Activated naive CD8-positive, alpha-beta T cell treated with anti-CD3 and anti-CD28 coated beads for 36 hours (primary cell): ENCODE measurements around the gene ANKAR. TPM values are rescaled to one million over a fixed set of nuclear protein-coding genes. Genes with fewer than 3 reads are reported as not detected.
"Not testable (repeated sequence)": the region's sequence is repeated elsewhere in the genome, so short reads cannot be mapped to it uniquely, and the experiment has no call there.

Experiments used
- DNase-seq: peaks from one replicate; pipeline ENCODE4 v3.0.0; 2021
- H3K27ac Mint-ChIP-seq: one replicate; pipeline ENCODE4 v1.8.0; 2022; ENCODE audit warnings: mild to moderate bottlenecking, moderate library complexity, mixed read lengths
- H3K27me3 Mint-ChIP-seq: one replicate; pipeline ENCODE4 v1.8.0; 2022; ENCODE audit warnings: mild to moderate bottlenecking, mixed read lengths
- H3K36me3 Mint-ChIP-seq: one replicate; pipeline ENCODE4 v1.8.0; 2021; ENCODE audit warnings: mild to moderate bottlenecking, mixed read lengths
- H3K4me1 Mint-ChIP-seq: one replicate; pipeline ENCODE4 v1.8.0; 2021; ENCODE audit warnings: mixed read lengths
- H3K4me3 Mint-ChIP-seq: one replicate; pipeline ENCODE4 v1.8.0; 2022; ENCODE audit warnings: mild to moderate bottlenecking, moderate library complexity, mixed read lengths
- H3K9me3 Mint-ChIP-seq: one replicate; pipeline ENCODE4 v1.8.0; 2022; ENCODE audit warnings: mixed read lengths
- total RNA-seq, 2 experiments: library from RNA; stranded (reverse); gene quantifications; one replicate each; pipeline ENCODE4 v1.2.3, GENCODE V29; 2021

The ANKAR gene
- total RNA-seq, 2 experiments from 2014 or later = 2.4 TPM

- peak overlapping the region; percentile 49 for H3K27ac Mint-ChIP-seq
- H3K27me3 Mint-ChIP-seq = no peaks in the 10 kb centered on the region
- peaks cover 13% of the 10 kb centered on the region for H3K9me3 Mint-ChIP-seq
- H3K36me3 Mint-ChIP-seq = peaks cover 39% of the 10 kb centered on the region
- DNase-seq = no peak
- no peak overlapping the region for H3K4me3 Mint-ChIP-seq
- peaks cover 45% of the 10 kb centered on the region for H3K4me1 Mint-ChIP-seq
Measured at GRCh38 chr2:189681203-189681602, 6.7 kb downstream of the ANKAR start.

GRCh38 chr2:189681903-189682302, 7.4 kb downstream of the ANKAR start:
- H3K27me3 Mint-ChIP-seq = no peaks in the 10 kb centered on the region
- H3K4me1 Mint-ChIP-seq = peaks cover 45% of the 10 kb centered on the region
- peaks cover 34% of the 10 kb centered on the region for H3K36me3 Mint-ChIP-seq
- H3K27ac Mint-ChIP-seq = no peak overlapping the region
- H3K9me3 Mint-ChIP-seq = peaks cover 13% of the 10 kb centered on the region
- DNase-seq = no peak
- H3K4me3 Mint-ChIP-seq = no peak overlapping the region

- H3K9me3 Mint-ChIP-seq = peaks cover 10% of the 10 kb centered on the region
- no peak for DNase-seq
- peaks cover 45% of the 10 kb centered on the region for H3K4me1 Mint-ChIP-seq
- H3K4me3 Mint-ChIP-seq = no peak overlapping the region
- H3K36me3 Mint-ChIP-seq = peaks cover 21% of the 10 kb centered on the region
- no peaks in the 10 kb centered on the region for H3K27me3 Mint-ChIP-seq
- no peak overlapping the region for H3K27ac Mint-ChIP-seq
Measured at GRCh38 chr2:189683348-189683747, 8.9 kb downstream of the ANKAR start.

DNA sequence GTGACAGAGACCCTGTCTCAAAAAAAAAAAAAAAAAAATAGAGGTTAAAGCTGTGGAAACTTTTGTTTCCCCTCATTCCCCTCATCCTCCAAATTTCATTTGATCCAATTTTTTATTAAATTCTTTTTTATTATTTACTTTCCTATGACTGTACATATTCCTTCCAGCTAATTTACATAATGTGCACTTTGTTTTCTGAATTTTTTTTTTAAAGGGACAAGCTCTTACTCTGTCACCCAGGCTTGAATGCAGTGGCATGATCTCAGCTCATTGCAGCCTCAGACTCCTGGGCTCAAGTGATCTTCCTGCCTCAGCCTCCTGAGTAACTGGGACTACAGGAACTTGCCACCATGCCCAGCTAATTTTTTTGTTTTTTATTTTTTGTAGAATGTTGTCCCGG, 10.3 kb downstream of the ANKAR start:
- H3K9me3 Mint-ChIP-seq = peaks cover 5% of the 10 kb centered on the region
- peaks cover 11% of the 10 kb centered on the region for H3K36me3 Mint-ChIP-seq
- no peak for DNase-seq
- peaks cover 38% of the 10 kb centered on the region for H3K4me1 Mint-ChIP-seq
- H3K4me3 Mint-ChIP-seq = no peak overlapping the region
- no peak overlapping the region for H3K27ac Mint-ChIP-seq
- no peaks in the 10 kb centered on the region for H3K27me3 Mint-ChIP-seq

- Mint-ChIP-seq H3K4me3 (no peak overlapping the region), H3K27ac (no peak overlapping the region), H3K27me3 (no peaks in the 10 kb centered on the region), H3K9me3 (peaks cover 1% of the 10 kb centered on the region), H3K4me1 (peaks cover 30% of the 10 kb centered on the region), H3K36me3 (peaks cover 9% of the 10 kb centered on the region)
- DNase-seq = no peak
Measured at GRCh38 chr2:189685540-189686229, 11.2 kb downstream of the ANKAR start.

- not testable (repeated sequence) for H3K27ac Mint-ChIP-seq, H3K36me3 Mint-ChIP-seq, H3K4me3 Mint-ChIP-seq, DNase-seq, H3K27me3 Mint-ChIP-seq, H3K9me3 Mint-ChIP-seq
- H3K4me1 Mint-ChIP-seq = peaks cover 22% of the 10 kb centered on the region
Measured at GRCh38 chr2:189687796-189688195, 13.3 kb downstream of the ANKAR start.

DNA sequence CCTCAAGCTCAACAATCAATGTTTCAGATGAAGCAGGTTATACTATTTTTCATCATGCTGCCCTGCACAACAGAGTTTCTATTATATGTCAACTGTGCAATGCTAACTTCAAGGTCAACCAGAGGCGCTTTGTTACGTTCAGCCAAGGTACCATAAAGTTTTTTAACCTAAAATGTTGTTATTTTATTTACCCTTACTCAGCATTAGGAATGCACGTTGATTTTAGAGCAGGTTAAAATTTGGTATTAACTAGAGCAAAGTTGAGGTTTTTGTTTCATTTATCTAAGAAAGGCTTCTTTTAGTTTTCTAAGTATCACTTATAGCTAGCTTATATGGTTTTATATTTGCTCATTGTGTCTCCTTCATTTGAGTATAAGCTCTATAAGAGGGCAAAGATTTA, 21.8 kb downstream of the ANKAR start:
- Mint-ChIP-seq H3K4me3 (no peak overlapping the region), H3K4me1 (no peaks in the 10 kb centered on the region), H3K36me3 (no peaks in the 10 kb centered on the region), H3K27me3 (no peaks in the 10 kb centered on the region), H3K27ac (no peak overlapping the region), H3K9me3 (no peaks in the 10 kb centered on the region)
- DNase-seq = no peak

GRCh38 chr2:189698020-189698887, 23.8 kb downstream of the ANKAR start:
- Mint-ChIP-seq H3K27me3 (no peaks in the 10 kb centered on the region), H3K4me3 (peak overlapping the region; percentile 14), H3K36me3 (no peaks in the 10 kb centered on the region), H3K4me1 (no peaks in the 10 kb centered on the region), H3K27ac (no peak overlapping the region), H3K9me3 (no peaks in the 10 kb centered on the region)
- no peak for DNase-seq

- no peak for DNase-seq
- no peaks in the 10 kb centered on the region for H3K4me1 Mint-ChIP-seq
- no peak overlapping the region for H3K27ac Mint-ChIP-seq
- no peak overlapping the region for H3K4me3 Mint-ChIP-seq
- H3K27me3 Mint-ChIP-seq = no peaks in the 10 kb centered on the region
- no peaks in the 10 kb centered on the region for H3K36me3 Mint-ChIP-seq
- no peaks in the 10 kb centered on the region for H3K9me3 Mint-ChIP-seq
Measured at GRCh38 chr2:189700681-189701080, 26.2 kb downstream of the ANKAR start.

DNA sequence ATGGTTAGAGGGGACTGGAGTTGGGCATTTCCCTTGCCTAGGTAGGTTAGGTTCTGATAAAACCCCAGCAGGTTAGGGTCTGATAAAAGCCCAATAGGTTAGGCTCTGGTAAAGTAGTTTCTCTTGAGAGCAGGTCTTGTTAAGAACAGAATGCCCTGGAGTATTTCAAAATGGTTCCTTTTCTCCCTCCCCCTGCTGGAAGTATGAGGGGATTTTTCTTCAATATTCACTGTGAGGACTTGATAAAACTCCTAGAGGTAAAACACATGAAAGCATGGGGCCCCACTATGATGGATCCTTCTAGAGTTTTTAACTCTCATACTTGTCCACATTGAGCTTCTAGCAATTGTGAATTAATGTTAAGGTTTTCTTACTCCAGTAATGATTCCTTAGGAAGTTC, 27.6 kb downstream of the ANKAR start:
- H3K27ac Mint-ChIP-seq = no peak overlapping the region
- H3K36me3 Mint-ChIP-seq = peaks cover 2% of the 10 kb centered on the region
- no peak overlapping the region for H3K4me3 Mint-ChIP-seq
- no peaks in the 10 kb centered on the region for H3K27me3 Mint-ChIP-seq
- H3K9me3 Mint-ChIP-seq = no peaks in the 10 kb centered on the region
- DNase-seq = no peak
- H3K4me1 Mint-ChIP-seq = no peaks in the 10 kb centered on the region

DNA sequence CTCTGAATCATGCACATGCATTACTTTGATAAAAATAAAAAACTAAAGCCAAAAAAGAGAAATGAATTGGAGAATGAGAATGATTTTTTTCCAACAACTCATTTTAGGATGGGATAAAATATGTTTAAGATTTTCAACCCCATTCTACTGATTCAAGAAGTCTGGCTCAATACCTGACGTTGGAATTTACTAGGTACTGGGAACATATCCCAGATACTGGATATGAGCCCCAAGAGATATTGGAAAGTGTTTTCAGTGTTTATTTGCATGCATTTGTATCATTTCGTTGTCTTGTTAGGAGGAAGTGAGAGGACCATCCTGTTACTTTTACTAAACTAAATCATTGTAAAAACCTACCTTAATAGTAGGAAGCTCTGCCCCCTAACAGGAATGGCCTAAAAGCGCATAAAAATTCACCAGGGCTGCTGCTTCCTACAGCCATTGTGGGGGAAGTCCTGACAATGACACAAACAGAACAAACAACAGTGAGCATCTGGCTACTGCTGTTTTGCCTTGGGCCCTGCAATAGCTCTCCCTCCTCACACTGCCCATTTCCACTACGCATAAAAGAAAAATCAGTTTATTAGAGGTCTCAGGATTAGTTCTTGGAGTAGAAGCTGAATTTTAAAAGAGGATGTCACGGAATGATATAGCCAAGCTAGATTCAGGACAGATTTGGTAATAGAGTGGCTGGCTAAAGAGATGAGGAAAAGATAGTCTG, 35.2 kb downstream of the ANKAR start:
- Mint-ChIP-seq H3K27ac (no peak overlapping the region), H3K27me3 (no peaks in the 10 kb centered on the region), H3K4me3 (no peak overlapping the region), H3K4me1 (no peaks in the 10 kb centered on the region), H3K9me3 (peaks cover 3% of the 10 kb centered on the region), H3K36me3 (peaks cover 6% of the 10 kb centered on the region)
- no peak for DNase-seq

DNA sequence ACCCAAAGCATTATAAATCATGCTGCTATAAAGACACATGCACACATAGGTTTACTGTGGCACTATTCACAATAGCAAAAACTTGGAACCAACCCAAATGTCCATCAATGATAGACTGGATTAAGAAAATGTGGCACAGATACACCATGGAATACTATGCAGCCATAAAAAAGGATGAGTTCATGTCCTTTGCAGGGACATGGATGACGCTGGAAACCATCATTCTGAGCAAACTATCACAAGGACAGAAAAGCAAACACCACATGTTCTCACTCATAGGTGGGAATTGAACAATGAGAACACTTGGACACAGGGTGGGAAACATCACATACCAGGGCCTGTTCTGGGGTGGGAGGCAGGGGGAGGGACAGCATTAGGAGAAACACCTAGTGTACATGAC, 43.1 kb downstream of the ANKAR start:
- H3K27ac Mint-ChIP-seq, H3K36me3 Mint-ChIP-seq, DNase-seq, H3K4me3 Mint-ChIP-seq, H3K27me3 Mint-ChIP-seq, H3K4me1 Mint-ChIP-seq: not testable (repeated sequence)
- peaks cover 17% of the 10 kb centered on the region for H3K9me3 Mint-ChIP-seq

DNA sequence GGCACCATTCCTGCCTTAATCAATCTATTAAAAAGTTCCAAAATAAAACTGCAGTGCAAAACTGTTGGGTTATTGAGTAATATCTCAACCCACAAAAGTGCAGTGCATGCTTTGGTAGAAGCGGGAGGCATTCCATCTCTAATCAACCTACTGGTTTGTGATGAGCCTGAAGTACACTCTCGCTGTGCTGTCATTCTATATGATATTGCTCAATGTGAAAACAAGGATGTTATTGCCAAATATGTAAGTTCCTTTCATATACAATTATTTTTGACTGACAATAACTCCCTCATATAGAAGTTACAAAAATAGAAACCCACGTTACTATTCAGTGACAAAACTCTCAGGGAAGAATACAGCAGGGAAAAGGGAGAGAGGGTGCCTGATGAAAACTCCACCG, 45.1 kb downstream of the ANKAR start:
- Mint-ChIP-seq H3K4me1 (peaks cover 4% of the 10 kb centered on the region), H3K27me3 (no peaks in the 10 kb centered on the region), H3K9me3 (peaks cover 14% of the 10 kb centered on the region), H3K27ac (no peak overlapping the region), H3K4me3 (no peak overlapping the region), H3K36me3 (peaks cover 8% of the 10 kb centered on the region)
- DNase-seq = no peak

DNA sequence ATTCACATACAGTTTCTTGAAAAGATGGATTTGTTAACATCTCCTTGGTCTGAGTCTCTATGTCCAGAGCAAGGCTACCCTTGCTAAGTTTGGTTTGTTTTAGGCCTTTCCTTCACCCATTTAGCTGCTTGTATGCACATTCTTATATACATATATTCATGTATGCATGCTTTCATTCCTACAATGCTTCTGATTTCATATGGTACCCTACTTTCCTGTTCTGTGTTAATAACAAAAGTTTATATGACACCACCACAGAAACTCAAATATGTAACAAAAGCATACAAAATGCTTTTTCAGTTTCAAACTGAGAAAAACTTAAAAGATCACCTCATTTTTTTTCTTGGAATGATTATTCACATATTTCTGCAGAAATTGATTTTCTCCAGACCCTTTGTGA, 48.7 kb downstream of the ANKAR start:
- no peak overlapping the region for H3K27ac Mint-ChIP-seq

More for the DNA sequence above, 48.7 kb downstream of the ANKAR start:
- Mint-ChIP-seq H3K4me1 (peaks cover 4% of the 10 kb centered on the region), H3K9me3 (no peaks in the 10 kb centered on the region), H3K4me3 (no peak overlapping the region), H3K27me3 (no peaks in the 10 kb centered on the region), H3K36me3 (no peaks in the 10 kb centered on the region)
- no peak for DNase-seq
